Stimulated activated CD8-positive, alpha-beta memory T cell treated with anti-CD3 and anti-CD28 coated beads, Interleukin-7, amount 100 ng/mL, for 48 hours (primary cell): ENCODE data around the gene NOP16.
"Not testable (repeated sequence)": the region's sequence is repeated elsewhere in the genome, so short reads cannot be mapped to it uniquely, and the experiment has no call there.

Experiments used
- DNase-seq, 2 donors: peaks; one replicate each; pipeline ENCODE4 v3.0.0-alpha.2; 2020; ENCODE audit warnings: low read depth in 1 of 2; ENCODE audit errors: extremely low read depth in 1 of 2

NOP16 gene

GRCh38 chr5:176410486-176411180 is 22.2 kb upstream of the NOP16 start:
- no peak for DNase-seq

- DNase-seq = no peak
These were observed 21.4 kb upstream of the NOP16 start for GRCh38 chr5:176409765-176410164.

- no peak for DNase-seq
These were observed 20.2 kb upstream of the NOP16 start for GRCh38 chr5:176408590-176408989.

GRCh38 chr5:176408252-176408573 is 19.8 kb upstream of the NOP16 start:
- not testable (repeated sequence) for DNase-seq

GRCh38 chr5:176407456-176408251 is 19.3 kb upstream of the NOP16 start:
- no peak for DNase-seq

DNA sequence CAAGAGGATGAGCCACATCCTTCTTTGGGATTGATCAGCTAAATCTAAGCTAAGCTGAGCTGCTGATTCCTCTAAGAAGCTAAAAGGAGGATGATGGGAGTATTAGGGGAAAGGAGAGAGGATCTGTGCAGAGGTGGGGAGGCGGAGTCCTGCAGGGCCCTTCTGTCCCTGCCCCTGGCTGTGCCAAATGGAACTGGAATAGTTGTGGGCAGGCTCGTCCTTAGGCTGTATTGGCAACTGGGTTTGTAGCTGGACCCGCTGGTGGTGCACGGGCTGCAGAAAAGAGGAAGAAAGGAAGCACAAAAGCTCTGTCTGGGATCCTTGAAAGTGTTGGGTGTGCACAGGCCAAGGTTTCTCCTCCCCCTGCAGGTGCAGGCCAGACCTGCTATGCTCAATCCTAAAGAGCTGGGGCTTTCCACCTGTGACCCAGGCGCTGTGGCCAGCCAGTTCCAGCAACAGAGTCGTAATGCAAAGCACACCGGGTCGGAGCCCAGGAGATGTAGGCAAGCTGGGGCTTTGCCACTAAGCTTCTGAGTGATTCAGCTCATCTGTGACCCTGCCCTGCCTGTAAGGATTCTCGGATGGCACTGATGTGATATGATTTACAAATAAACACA is 18.1 kb upstream of the NOP16 start:
- no peak for DNase-seq

DNA sequence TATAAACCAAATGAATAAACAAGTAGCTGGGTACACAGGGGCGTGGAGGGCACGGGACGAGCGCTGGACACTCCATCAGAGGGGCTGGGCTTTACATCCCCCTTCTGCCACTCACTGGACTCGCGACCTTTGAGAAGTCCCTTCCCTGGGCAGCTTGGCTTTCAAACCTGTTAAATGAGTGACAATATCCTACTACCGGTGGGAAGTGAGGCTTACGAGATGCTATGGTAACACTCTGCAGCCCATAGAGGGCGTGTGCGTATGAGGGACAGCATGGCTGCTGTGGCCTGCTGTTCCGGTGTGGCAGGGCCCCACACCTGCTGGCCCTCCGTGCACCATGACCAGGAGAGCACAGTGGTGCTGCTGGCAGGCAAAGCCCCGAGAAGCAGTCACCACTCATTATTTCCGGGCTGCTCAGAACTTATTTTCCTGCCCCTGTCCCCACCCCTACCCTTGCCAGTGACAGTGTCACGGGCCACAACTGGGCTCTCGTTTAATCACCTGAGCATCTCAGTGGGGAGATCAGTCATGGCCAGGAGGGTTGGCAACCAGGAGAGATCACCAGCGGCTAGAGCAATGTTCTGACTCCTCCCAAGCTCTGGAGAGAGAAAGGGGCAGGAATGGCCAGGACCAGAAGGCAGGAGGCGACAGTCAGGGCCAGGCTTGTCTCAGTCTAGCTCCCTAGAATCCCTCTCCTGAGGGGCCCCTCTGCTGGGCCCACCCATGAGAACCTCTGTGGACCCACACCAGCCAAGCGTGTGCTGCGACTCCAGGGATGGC is 17.4 kb upstream of the NOP16 start:
- no peak for DNase-seq

DNA sequence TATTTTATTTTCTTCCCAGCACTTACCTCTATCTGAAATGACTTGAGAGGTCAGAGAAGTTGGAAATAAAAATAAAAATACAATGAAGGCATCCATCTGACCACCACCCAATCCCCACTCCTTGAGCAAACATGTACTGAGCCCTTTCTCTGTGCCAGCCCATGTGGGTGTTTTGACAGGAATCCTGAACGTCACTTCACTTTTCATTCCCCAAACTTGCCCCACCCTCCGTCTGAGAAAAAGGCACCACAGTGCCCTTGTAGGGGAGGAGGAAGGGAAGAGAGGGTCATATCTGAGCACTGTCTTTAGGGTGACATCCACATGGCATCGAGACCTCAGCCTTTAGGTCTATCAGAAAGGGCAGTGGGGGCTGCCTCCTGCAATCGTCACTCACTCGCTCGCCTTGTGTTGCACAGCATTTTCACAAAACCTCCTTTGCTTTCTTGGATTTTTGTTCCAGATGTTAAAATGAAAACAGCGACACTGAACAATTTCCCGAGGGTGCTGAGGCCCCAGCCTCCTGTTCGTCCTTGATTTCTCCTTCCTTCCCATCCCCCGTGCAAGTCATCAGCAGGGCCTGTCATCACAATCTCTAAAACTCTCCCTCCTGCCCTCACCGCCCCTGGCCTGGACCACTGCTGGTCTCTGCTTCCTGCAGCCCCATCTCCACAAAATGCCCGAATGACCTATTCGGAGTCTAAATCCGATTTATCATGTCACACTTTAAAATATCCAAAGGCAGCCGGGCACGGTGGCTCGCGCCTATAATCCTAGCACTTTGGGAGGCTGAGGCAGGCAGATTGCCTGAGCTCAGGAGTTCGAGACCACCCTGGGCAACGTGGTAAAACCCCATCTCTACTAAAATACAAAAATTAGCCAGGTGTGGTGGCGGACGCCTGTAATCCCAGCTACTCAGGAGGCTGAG is 13.1 kb upstream of the NOP16 start:
- no peak for DNase-seq

DNA sequence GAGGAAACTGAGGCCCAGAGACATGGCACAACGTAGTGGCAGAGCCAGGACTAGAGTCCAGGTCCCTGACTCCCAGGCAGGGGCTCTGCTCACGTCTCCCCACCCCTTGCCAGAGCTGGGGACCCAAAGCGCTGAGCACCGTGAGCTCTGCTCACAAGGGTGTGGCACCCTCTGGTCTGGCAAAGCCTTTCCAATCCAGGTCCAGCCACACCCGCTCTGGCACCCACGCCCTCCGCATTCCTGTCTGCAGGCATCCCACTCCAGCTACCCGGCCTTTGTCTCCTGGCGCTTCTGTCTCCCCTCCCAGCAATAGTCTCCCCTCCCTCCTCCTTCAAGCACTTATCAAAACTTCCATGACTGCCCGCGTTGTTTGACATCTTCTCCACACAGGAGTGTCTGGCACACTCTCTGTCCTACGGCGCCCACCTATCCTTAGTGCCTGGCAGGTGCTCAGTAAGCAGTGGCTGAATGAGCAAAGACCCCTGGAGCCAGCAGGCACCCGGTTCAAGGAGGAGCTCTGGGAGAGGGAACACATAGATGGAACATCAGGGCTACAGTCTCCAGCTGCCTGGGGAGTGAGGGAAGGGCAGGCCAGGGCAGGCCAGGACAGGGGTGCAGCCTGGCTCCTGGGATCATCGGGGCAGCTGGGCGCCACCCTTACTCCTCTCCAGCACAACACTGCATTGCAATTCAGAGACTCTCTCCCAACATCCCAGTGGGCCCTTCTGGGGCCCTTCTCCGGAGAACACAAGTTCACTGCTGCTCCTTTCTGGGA is 12.2 kb upstream of the NOP16 start:
- no peak for DNase-seq

- DNase-seq = no peak
These were observed 9.5 kb upstream of the NOP16 start for GRCh38 chr5:176397736-176398420.

GRCh38 chr5:176396330-176396729 is 7.9 kb upstream of the NOP16 start:
- DNase-seq = no peak

- DNase-seq = no peak
These were observed 6.7 kb upstream of the NOP16 start for GRCh38 chr5:176394881-176395675.

GRCh38 chr5:176394096-176394495 is 5.7 kb upstream of the NOP16 start:
- DNase-seq = no peak

- no peak for DNase-seq
These were observed 4.1 kb upstream of the NOP16 start for GRCh38 chr5:176392526-176392925.

DNA sequence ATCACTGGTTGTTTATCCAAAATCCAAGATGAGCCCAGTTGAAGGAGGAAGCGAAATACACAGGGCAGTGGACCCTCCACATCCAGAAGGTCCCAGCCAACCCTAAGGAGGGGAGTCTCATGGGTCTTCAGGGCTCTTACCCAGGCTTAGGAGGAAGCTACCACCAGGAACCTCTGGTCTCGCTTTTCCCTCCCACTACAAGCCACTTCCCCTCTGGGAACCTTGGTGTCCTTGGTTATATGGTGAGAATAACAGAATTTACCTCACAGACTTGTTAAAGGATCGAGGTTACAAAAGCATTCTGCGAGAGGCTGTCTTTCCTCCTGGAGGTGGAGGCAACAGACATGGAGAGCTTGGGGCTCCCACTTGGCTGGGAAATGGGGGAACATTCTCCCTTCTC is 3.6 kb upstream of the NOP16 start:
- DNase-seq = no peak

DNA sequence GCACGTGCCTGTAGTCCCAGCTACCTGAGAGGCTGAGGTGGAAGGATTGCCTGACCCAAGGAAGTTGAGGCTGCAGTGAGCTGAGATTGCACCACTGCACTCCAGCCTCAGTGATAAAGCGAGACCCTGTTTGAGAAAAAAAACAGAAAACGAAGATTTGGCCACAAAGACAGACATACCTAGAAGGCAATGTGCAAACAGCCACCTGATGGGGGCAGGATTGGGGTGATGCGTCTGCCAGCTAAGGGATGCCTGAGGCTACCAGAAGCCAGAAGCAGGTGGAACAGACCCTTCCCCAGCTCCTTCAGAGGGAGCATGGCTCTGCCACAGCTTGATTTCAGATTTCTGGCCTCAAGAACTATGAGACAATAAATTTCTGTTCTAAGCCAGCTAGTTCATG is 3.1 kb upstream of the NOP16 start:
- no peak for DNase-seq

DNA sequence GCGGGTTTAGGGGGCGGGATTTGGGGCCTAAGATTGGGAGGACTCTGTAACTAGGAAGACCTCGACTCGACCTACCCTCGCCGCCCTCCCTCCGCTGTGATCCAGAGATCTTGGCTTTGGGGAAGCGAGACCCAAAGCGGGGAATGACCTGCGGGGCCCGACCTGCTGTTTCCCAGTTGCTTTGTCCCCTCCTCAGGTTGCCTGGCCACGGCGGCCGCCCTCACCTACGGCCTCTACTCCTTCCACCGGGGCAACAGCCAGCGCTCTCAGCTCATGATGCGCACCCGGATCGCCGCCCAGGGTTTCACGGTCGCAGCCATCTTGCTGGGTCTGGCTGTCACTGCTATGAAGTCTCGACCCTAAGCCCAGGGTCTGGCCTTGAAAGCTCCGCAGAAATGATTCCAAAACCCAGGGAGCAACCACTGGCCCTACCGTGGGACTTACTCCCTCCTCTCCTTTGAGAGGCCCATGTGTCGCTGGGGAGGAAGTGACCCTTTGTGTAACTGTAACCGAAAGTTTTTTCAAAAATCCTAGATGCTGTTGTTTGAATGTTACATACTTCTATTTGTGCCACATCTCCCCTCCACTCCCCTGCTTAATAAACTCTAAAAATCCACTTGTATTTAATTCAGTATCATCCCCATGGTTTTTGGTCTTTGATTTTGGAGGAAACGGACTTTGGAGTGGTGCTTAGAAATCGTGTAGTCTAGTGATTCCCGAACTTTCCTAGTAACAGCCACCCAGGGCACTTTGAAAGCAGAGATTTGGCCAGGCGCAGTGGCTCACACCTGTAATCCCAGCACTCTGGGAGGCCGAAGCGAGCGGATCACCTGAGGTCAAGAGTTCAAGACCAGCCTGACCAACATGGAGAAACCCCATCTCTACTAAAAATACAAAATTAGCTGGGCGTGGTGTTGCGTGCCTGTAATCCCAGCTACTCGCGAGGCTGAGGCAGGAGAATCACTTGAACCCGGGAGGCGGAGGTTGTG is 1.0 kb upstream of the NOP16 start:
- DNase-seq = no peak
